GM19467 (cell line): Measurements from ENCODE around the gene CERS3.
"Not testable (repeated sequence)": the region's sequence is repeated elsewhere in the genome, so short reads cannot be mapped to it uniquely, and the experiment has no call there.

ENCODE experiments used
- ATAC-seq: cut with Tn5 transposase; IDR thresholded peaks from one replicate; pipeline ENCODE4 v1.9.1; 2021; ENCODE audit warnings: mild to moderate bottlenecking, moderate library complexity; ENCODE audit not compliant: unreplicated experiment

Gene CERS3

GRCh38 chr15:100468285-100468684 lies 60.5 kb downstream of the CERS3 start:
- no peak for ATAC-seq

GRCh38 chr15:100466073-100466472 lies 62.7 kb downstream of the CERS3 start:
- no peak for ATAC-seq

GRCh38 chr15:100464888-100465287 lies 63.9 kb downstream of the CERS3 start:
- no peak for ATAC-seq

- ATAC-seq = no peak
These were observed 64.5 kb downstream of the CERS3 start for GRCh38 chr15:100464256-100464655.

- ATAC-seq = no peak
These were observed 65.2 kb downstream of the CERS3 start for GRCh38 chr15:100463515-100463914.

- ATAC-seq = peak; percentile 82
These were observed 67.7 kb downstream of the CERS3 start for GRCh38 chr15:100461049-100461448.

- no peak for ATAC-seq
These were observed 71.5 kb downstream of the CERS3 start for GRCh38 chr15:100457201-100457600.

- no peak for ATAC-seq
These were observed 74.6 kb downstream of the CERS3 start for GRCh38 chr15:100454148-100454547.

- ATAC-seq = no peak
These were observed 80.3 kb downstream of the CERS3 start for GRCh38 chr15:100448481-100448880.

- not testable (repeated sequence) for ATAC-seq
These were observed 87.7 kb downstream of the CERS3 start for GRCh38 chr15:100441063-100441462.

- ATAC-seq = no peak
These were observed 89.2 kb downstream of the CERS3 start for GRCh38 chr15:100439514-100439913.

- ATAC-seq = peak; percentile 84
These were observed 90.2 kb downstream of the CERS3 start for GRCh38 chr15:100438570-100438969.

GRCh38 chr15:100437261-100437660 lies 91.5 kb downstream of the CERS3 start:
- ATAC-seq = no peak

GRCh38 chr15:100434561-100434960 lies 94.2 kb downstream of the CERS3 start:
- ATAC-seq = no peak

- no peak for ATAC-seq
These were observed 94.7 kb downstream of the CERS3 start for GRCh38 chr15:100434038-100434437.

GRCh38 chr15:100433304-100433703 lies 95.4 kb downstream of the CERS3 start:
- ATAC-seq = no peak

GRCh38 chr15:100430411-100430810 lies 98.3 kb downstream of the CERS3 start:
- ATAC-seq = no peak

GRCh38 chr15:100429116-100429728 lies 99.5 kb downstream of the CERS3 start:
- ATAC-seq = no peak

- ATAC-seq = no peak
These were observed 101.8 kb downstream of the CERS3 start for GRCh38 chr15:100426937-100427336.

GRCh38 chr15:100405179-100405578 lies 123.6 kb downstream of the CERS3 start:
- no peak for ATAC-seq

- no peak for ATAC-seq
These were observed 127.8 kb downstream of the CERS3 start for GRCh38 chr15:100400996-100401395.

GRCh38 chr15:100394736-100395440 lies 133.9 kb downstream of the CERS3 start:
- no peak for ATAC-seq

- ATAC-seq = no peak
These were observed 135.7 kb downstream of the CERS3 start for GRCh38 chr15:100393008-100393407.
